ENCODE data around the gene ATXN2. TPM values are rescaled to one million over a fixed set of nuclear protein-coding genes. Genes with fewer than 3 reads are reported as not detected.

ATXN2 gene
- total RNA-seq, 1 experiment from 2014 or later, result 72.9 TPM

- no peak overlapping the region for H4K91ac ChIP-seq (ENCODE audit: insufficient read length, low read depth, low read length)
Measured at GRCh38 chr12:111581434-111582132, 17.5 kb downstream of the ATXN2 start.

More at GRCh38 chr12:111581434-111582132, 17.5 kb downstream of the ATXN2 start:
- Histone ChIP-seq H3K18ac (ENCODE audit: insufficient read length, low read depth, low read length) (no peak overlapping the region), H2AK5ac (ENCODE audit: insufficient read length, low read length) (no peak overlapping the region), H4K5ac (ENCODE audit: insufficient read length, low read depth, low read length) (no peak overlapping the region), H3K23ac (ENCODE audit: insufficient read length, low read depth, low read length) (no peak overlapping the region), H3K27me3 (ENCODE audit: insufficient read depth, low read length) (no peaks in the 10 kb centered on the region), H3K79me1 (ENCODE audit: insufficient read depth, low read depth, low read length, poor library complexity, severe bottlenecking) (peaks cover 5% of the 10 kb centered on the region), H2BK5ac (ENCODE audit: insufficient read length, low read length) (no peak overlapping the region), H3K4ac (ENCODE audit: low read depth, low read length) (no peak overlapping the region), H2BK120ac (ENCODE audit: low read depth, low read length, poor library complexity, severe bottlenecking) (no peak overlapping the region), H3K27ac (ENCODE audit: insufficient read length, low read depth, low read length) (no peak overlapping the region), H3K23me2 (ENCODE audit: insufficient read length, low read depth, low read length, poor library complexity, severe bottlenecking) (no peaks in the 10 kb centered on the region), H3K79me2 (ENCODE audit: insufficient read depth, low read length) (peaks cover 26% of the 10 kb centered on the region; the same call in 1 of the 2 replicates), H3T11ph (ENCODE audit: low read length) (no peak overlapping the region), H3K4me1 (ENCODE audit: insufficient read depth, low read length) (no peaks in the 10 kb centered on the region), H3K9ac (ENCODE audit: extremely low read depth, insufficient read length, low read length) (no peak overlapping the region), H2BK15ac (ENCODE audit: low read depth, low read length) (no peak overlapping the region), H3K56ac (ENCODE audit: insufficient read length, low read depth, low read length) (no peak overlapping the region), H4K20me1 (ENCODE audit: control insufficient read depth, insufficient read depth, insufficient read length) (no peaks in the 10 kb centered on the region), H4K8ac (replicated peaks; ENCODE audit: insufficient read length, low read depth, low read length) (no peak overlapping the region), H2AFZ (ENCODE audit: low read length) (no peak overlapping the region), H3K4me2 (ENCODE audit: insufficient read depth, insufficient read length, low read length) (no peak overlapping the region), H2BK20ac (ENCODE audit: low read depth, low read length, poor library complexity, severe bottlenecking) (no peak overlapping the region), H3K14ac (ENCODE audit: insufficient read depth, low read length) (no peak overlapping the region), H2BK12ac (ENCODE audit: insufficient read length, low read depth, low read length) (no peak overlapping the region), H3K9me3 (ENCODE audit: control insufficient read depth, low read depth, low read length) (no peaks in the 10 kb centered on the region)
- H3K36me3 Mint-ChIP-seq (ENCODE audit: insufficient read depth in 1 of 3, low read depth in 3 of 3), result peaks cover 6 to 18% (median 6%) of the 10 kb centered on the region in 3 experiments; a peak in 6 of 7 replicates
- H3K4me1 Mint-ChIP-seq, result peaks cover 0 to 3% of the 10 kb centered on the region in 2 experiments; a peak in 1 of 4 replicates
- H3K27ac Mint-ChIP-seq, result peak overlapping the region in 2 of 3 experiments; percentile 56 to 90; a peak in 6 of 7 replicates
- H3K9me3 Mint-ChIP-seq, result no peaks in the 10 kb centered on the region
- TF ChIP-seq CTCF (conservative IDR thresholded peaks at IDR 0.05), result no peak
- DNase-seq, result no peak
- no peak overlapping the region; a peak in 1 of 5 replicates for H3K4me3 Mint-ChIP-seq
- no peaks in the 10 kb centered on the region for H3K27me3 Mint-ChIP-seq (ENCODE audit: low read depth)
- no CpG with 5 or more reads among the region's 15 CpGs for WGBS (ENCODE audit: extremely low coverage, insufficient read length, low lambda C conversion rate)

Measured in H9 (cell line).